ENCODE data around the gene CHD2.

The CHD2 gene

GRCh38 chr15:92990031-92990430 is 89.9 kb downstream of the CHD2 start:
- no peak for DNase-seq
- Histone ChIP-seq H3K9me3 (ENCODE audit: severe bottlenecking) (no peaks in the 10 kb centered on the region), H3K27ac (no peak overlapping the region), H3K27me3 (ENCODE audit: insufficient read depth, low read depth, severe bottlenecking) (no peaks in the 10 kb centered on the region), H3K4me3 (ENCODE audit: low read depth, low read length) (no peak overlapping the region), H3K36me3 (peaks cover 79% of the 10 kb centered on the region)
- TF ChIP-seq CTCF (IDR thresholded peaks at IDR 0.05; ENCODE audit: low read depth, low read length) = no peak

DNA sequence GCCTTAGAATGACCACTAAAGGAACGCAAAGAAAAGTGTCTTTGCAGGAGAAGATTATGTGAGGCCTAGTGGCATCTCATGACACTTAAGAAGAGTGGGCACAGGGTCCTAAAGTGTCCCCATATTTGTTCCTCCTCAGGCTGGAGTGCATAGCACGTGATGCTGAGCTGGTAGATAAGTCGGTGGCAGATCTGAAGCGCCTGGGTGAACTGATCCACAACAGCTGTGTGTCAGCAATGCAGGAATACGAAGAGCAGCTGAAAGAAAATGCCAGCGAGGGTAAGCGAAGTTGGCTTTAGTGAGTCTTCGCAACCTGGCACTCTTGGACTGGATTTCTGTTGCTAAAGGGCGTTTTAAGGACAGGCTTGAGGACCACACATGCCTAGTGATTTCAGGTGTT is 92.6 kb downstream of the CHD2 start:
- no peak for TF ChIP-seq CTCF (IDR thresholded peaks at IDR 0.05; ENCODE audit: low read depth, low read length)
- Histone ChIP-seq H3K27ac (no peak overlapping the region), H3K9me3 (ENCODE audit: severe bottlenecking) (no peaks in the 10 kb centered on the region), H3K27me3 (ENCODE audit: insufficient read depth, low read depth, severe bottlenecking) (no peaks in the 10 kb centered on the region), H3K4me3 (ENCODE audit: low read depth, low read length) (no peak overlapping the region), H3K36me3 (peaks cover 85% of the 10 kb centered on the region)
- DNase-seq = no peak

GRCh38 chr15:92997821-92998220 is 97.7 kb downstream of the CHD2 start:
- no peaks in the 10 kb centered on the region for H3K27me3 ChIP-seq (ENCODE audit: insufficient read depth, low read depth, severe bottlenecking)
- no peaks in the 10 kb centered on the region for H3K9me3 ChIP-seq (ENCODE audit: severe bottlenecking)
- DNase-seq = no peak
- H3K4me3 ChIP-seq (ENCODE audit: low read depth, low read length) = no peak overlapping the region
- TF ChIP-seq CTCF (IDR thresholded peaks at IDR 0.05; ENCODE audit: low read depth, low read length) = no peak
- peaks cover 96% of the 10 kb centered on the region for H3K36me3 ChIP-seq
- no peak overlapping the region for H3K27ac ChIP-seq

DNA sequence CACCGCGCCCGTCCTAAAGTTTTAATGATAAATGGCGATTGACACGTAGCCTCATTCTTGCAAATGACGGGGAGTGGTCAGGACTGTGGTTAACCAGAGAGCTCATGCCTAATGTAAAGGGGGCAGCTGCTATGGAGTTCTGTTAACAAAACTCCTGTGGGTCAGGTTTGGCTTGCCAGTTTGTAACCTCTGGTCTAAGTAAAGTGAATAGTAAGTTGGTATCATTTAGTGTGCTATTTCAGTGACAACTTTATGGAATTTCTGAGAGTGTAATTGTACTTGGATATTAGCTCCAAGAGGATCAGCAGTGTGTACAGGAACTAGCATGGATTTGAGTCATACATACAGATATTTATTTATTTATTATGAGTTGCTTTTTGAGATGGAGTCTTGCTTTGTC is 101.0 kb downstream of the CHD2 start:
- Histone ChIP-seq H3K36me3 (peaks cover 93% of the 10 kb centered on the region), H3K27me3 (ENCODE audit: insufficient read depth, low read depth, severe bottlenecking) (no peaks in the 10 kb centered on the region), H3K27ac (no peak overlapping the region), H3K4me3 (ENCODE audit: low read depth, low read length) (no peak overlapping the region), H3K9me3 (ENCODE audit: severe bottlenecking) (no peaks in the 10 kb centered on the region)
- no peak for TF ChIP-seq CTCF (IDR thresholded peaks at IDR 0.05; ENCODE audit: low read depth, low read length)
- DNase-seq = no peak

- Histone ChIP-seq H3K27ac (no peak overlapping the region), H3K9me3 (ENCODE audit: severe bottlenecking) (no peaks in the 10 kb centered on the region), H3K36me3 (peaks cover 93% of the 10 kb centered on the region), H3K27me3 (ENCODE audit: insufficient read depth, low read depth, severe bottlenecking) (no peaks in the 10 kb centered on the region), H3K4me3 (ENCODE audit: low read depth, low read length) (no peak overlapping the region)
- no peak for DNase-seq
- no peak for TF ChIP-seq CTCF (IDR thresholded peaks at IDR 0.05; ENCODE audit: low read depth, low read length)
These were observed 101.8 kb downstream of the CHD2 start for GRCh38 chr15:93001881-93002280.

GRCh38 chr15:93005133-93005532 is 105.0 kb downstream of the CHD2 start:
- Histone ChIP-seq H3K27me3 (ENCODE audit: insufficient read depth, low read depth, severe bottlenecking) (no peaks in the 10 kb centered on the region), H3K9me3 (ENCODE audit: severe bottlenecking) (no peaks in the 10 kb centered on the region), H3K27ac (no peak overlapping the region), H3K36me3 (peaks cover 95% of the 10 kb centered on the region), H3K4me3 (ENCODE audit: low read depth, low read length) (no peak overlapping the region)
- no peak for DNase-seq
- TF ChIP-seq CTCF (IDR thresholded peaks at IDR 0.05; ENCODE audit: low read depth, low read length) = no peak

Data from WERI-Rb-1 (cell line).